ENCODE data around the gene PLAC8L1. TPM values are rescaled to one million over a fixed set of nuclear protein-coding genes. Genes with fewer than 3 reads are reported as not detected.
A peak's percentile ranks its signal among the peaks of the same experiment; 100 is the strongest.

The PLAC8L1 gene
- total RNA-seq, 2 donors from 2014 or later: not detected

- intact Hi-C loops (cut with DNase I): no loop called here
- no peaks in the 10 kb centered on the region for H3K9me3 ChIP-seq
- ATAC-seq (no peak), DNase-seq (no peak)
- no peaks in the 10 kb centered on the region for H3K27me3 ChIP-seq
- 88 to 92% methylated on average over 4 of the region's 4 CpGs for WGBS, 2 donors
- no peak for TF ChIP-seq POLR2A (IDR thresholded peaks at IDR 0.05)
- no peak for TF ChIP-seq CTCF (IDR thresholded peaks at IDR 0.05)
- no peak overlapping the region for H3K27ac ChIP-seq
- H3K36me3 ChIP-seq (replicated peaks in 1 of 2; ENCODE audit: insufficient read depth in 1 of 2, low read depth in 2 of 2): no peaks in the 10 kb centered on the region
- H3K4me3 ChIP-seq: no peak overlapping the region
- no peaks in the 10 kb centered on the region for H3K4me1 ChIP-seq
Measured at GRCh38 chr5:146043722-146044121, 61.7 kb downstream of the PLAC8L1 start.

- TF ChIP-seq POLR2A (IDR thresholded peaks at IDR 0.05) (no peak), CTCF (IDR thresholded peaks at IDR 0.05) (no peak)
- 69 to 87% methylated on average over 5 of the region's 5 CpGs for WGBS, 2 donors
- no peaks in the 10 kb centered on the region for H3K9me3 ChIP-seq
- no peak overlapping the region for H3K4me3 ChIP-seq
- ATAC-seq (no peak), DNase-seq (no peak)
- intact Hi-C loops (cut with DNase I): no loop called here
- H3K4me1 ChIP-seq: no peaks in the 10 kb centered on the region
- H3K36me3 ChIP-seq (replicated peaks in 1 of 2; ENCODE audit: insufficient read depth in 1 of 2, low read depth in 2 of 2): no peaks in the 10 kb centered on the region
- no peaks in the 10 kb centered on the region for H3K27me3 ChIP-seq
- H3K27ac ChIP-seq: no peak overlapping the region
Measured at GRCh38 chr5:146042628-146043279, 62.6 kb downstream of the PLAC8L1 start.

DNA sequence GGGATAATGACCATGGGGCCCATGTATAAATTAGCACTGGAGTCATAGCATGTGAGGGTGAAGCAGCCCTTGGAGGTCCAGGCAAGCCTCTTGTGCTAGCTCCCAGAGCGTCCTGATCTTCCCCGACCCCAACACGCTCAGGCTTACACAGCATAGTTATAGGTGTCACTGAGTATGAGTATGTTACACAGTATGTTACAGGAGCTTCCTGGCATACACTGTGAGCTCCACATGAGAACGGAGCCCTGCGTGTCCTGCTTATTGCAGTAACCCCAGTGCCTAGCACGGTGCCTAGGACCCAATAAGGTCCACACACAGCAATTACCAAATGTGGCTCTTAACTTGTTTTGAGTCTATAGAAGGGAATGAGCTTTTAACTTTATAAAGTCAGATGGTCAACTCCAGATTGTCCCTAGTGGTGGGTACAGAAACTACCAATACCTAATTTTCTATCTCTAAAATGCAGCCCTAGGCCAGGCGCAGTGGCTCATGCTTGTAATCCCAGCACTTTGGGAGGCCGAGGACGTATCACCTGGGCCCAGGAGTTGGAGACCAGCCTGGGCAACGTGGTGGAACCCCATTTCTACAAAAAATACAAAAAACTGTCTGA is 64.1 kb downstream of the PLAC8L1 start:
- TF ChIP-seq POLR2A (IDR thresholded peaks at IDR 0.05) (no peak), CTCF (IDR thresholded peaks at IDR 0.05) (peak in 6 of 7 experiments; percentile 25 to 39 (median 30))
- intact Hi-C loops (cut with DNase I): no loop called here
- H3K9me3 ChIP-seq: no peaks in the 10 kb centered on the region
- no peak for DNase-seq
- H3K4me1 ChIP-seq: no peaks in the 10 kb centered on the region
- no peaks in the 10 kb centered on the region for H3K27me3 ChIP-seq
- H3K36me3 ChIP-seq (replicated peaks in 1 of 2; ENCODE audit: insufficient read depth in 1 of 2, low read depth in 2 of 2): no peaks in the 10 kb centered on the region
- H3K4me3 ChIP-seq: no peak overlapping the region
- no peak overlapping the region for H3K27ac ChIP-seq
- WGBS, 2 donors: 88 to 90% methylated on average over 10 of the region's 10 CpGs
- ATAC-seq: peak; percentile 42

- Histone ChIP-seq H3K27ac (no peak overlapping the region), H3K27me3 (no peaks in the 10 kb centered on the region), H3K4me1 (no peaks in the 10 kb centered on the region), H3K9me3 (no peaks in the 10 kb centered on the region), H3K4me3 (no peak overlapping the region), H3K36me3 (replicated peaks in 1 of 2; ENCODE audit: insufficient read depth in 1 of 2, low read depth in 2 of 2) (no peaks in the 10 kb centered on the region)
- 49 to 61% methylated on average over 3 of the region's 3 CpGs for WGBS, 2 donors
- DNase-seq: no peak
- intact Hi-C loops (cut with DNase I): no loop called here
- ATAC-seq: no peak
- no peak for TF ChIP-seq POLR2A (IDR thresholded peaks at IDR 0.05)
- TF ChIP-seq CTCF (IDR thresholded peaks at IDR 0.05): no peak
Measured at GRCh38 chr5:146040527-146040926, 64.8 kb downstream of the PLAC8L1 start.

GRCh38 chr5:146039420-146039819 is 66.0 kb downstream of the PLAC8L1 start:
- H3K27ac ChIP-seq: no peak overlapping the region
- no peaks in the 10 kb centered on the region for H3K9me3 ChIP-seq
- DNase-seq (no peak), ATAC-seq (no peak)
- no peaks in the 10 kb centered on the region for H3K36me3 ChIP-seq (replicated peaks in 1 of 2; ENCODE audit: insufficient read depth in 1 of 2, low read depth in 2 of 2)
- no peaks in the 10 kb centered on the region for H3K4me1 ChIP-seq
- intact Hi-C loops (cut with DNase I): no loop called here
- 80 to 93% methylated on average over 3 of the region's 3 CpGs for WGBS, 2 donors
- H3K27me3 ChIP-seq: no peaks in the 10 kb centered on the region
- H3K4me3 ChIP-seq: no peak overlapping the region
- TF ChIP-seq POLR2A (IDR thresholded peaks at IDR 0.05): no peak
- TF ChIP-seq CTCF (IDR thresholded peaks at IDR 0.05): no peak
